H9 (cell line): Measurements from ENCODE around the gene PTP4A1. TPM values are rescaled to one million over a fixed set of nuclear protein-coding genes. Genes with fewer than 3 reads are reported as not detected.

Source experiments
- DNase-seq: peaks from one replicate; pipeline ENCODE4 v3.0.0-alpha.2; 2017
- H2AFZ ChIP-seq: one replicate; pipeline ENCODE4 v1.6.1; 2013; ENCODE audit warnings: mild to moderate bottlenecking, low read length, control low read depth, moderate library complexity
- H2AK5ac ChIP-seq: 2 replicates; pipeline ENCODE4 v1.6.1; 2013; ENCODE audit warnings: low read length, control low read depth, mixed read lengths; ENCODE audit not compliant: insufficient read length
- H2BK120ac ChIP-seq: one replicate; pipeline ENCODE4 v1.6.1; 2013; ENCODE audit warnings: low read depth, mild to moderate bottlenecking, low read length, control low read depth, inconsistent platforms; ENCODE audit not compliant: poor library complexity, severe bottlenecking
- H2BK12ac ChIP-seq: 2 replicates; pipeline ENCODE4 v1.6.1; 2013; ENCODE audit warnings: low read length, control low read depth, mixed read lengths, low read depth; ENCODE audit not compliant: insufficient read length
- H2BK15ac ChIP-seq: 2 replicates; pipeline ENCODE4 v1.6.1; 2013; ENCODE audit warnings: low read depth, low read length, control low read depth
- H2BK20ac ChIP-seq: one replicate; pipeline ENCODE4 v1.6.1; 2013; ENCODE audit warnings: low read depth, mild to moderate bottlenecking, low read length, control low read depth, inconsistent platforms; ENCODE audit not compliant: poor library complexity, severe bottlenecking
- H2BK5ac ChIP-seq: 2 replicates; pipeline ENCODE4 v1.6.1; 2013; ENCODE audit warnings: low read length, control low read depth, mixed read lengths; ENCODE audit not compliant: insufficient read length
- H3K14ac ChIP-seq: 2 replicates; pipeline ENCODE4 v1.6.1; 2013; ENCODE audit warnings: low read length, control low read depth; ENCODE audit not compliant: insufficient read depth
- H3K18ac ChIP-seq: 2 replicates; pipeline ENCODE4 v1.6.1; 2013; ENCODE audit warnings: low read depth, mild to moderate bottlenecking, mixed read lengths, low read length, control low read depth; ENCODE audit not compliant: insufficient read length
- H3K23ac ChIP-seq: 2 replicates; pipeline ENCODE4 v1.6.1; 2013; ENCODE audit warnings: low read length, control low read depth, mixed read lengths, low read depth; ENCODE audit not compliant: insufficient read length
- H3K23me2 ChIP-seq: 2 replicates; pipeline ENCODE4 v1.6.1; 2013; ENCODE audit warnings: low read depth, mild to moderate bottlenecking, mixed read lengths, low read length, control low read depth; ENCODE audit not compliant: insufficient read length, poor library complexity, severe bottlenecking
- H3K27ac ChIP-seq: 2 replicates; pipeline ENCODE4 v1.5.1; 2013; ENCODE audit warnings: low read length, control low read depth, mixed read lengths, low read depth; ENCODE audit not compliant: insufficient read length
- H3K27me3 ChIP-seq: 2 replicates; pipeline ENCODE4 v1.6.1; 2013; ENCODE audit warnings: low read length, control low read depth, inconsistent platforms; ENCODE audit not compliant: insufficient read depth
- H3K4ac ChIP-seq: 2 replicates; pipeline ENCODE4 v1.6.1; 2013; ENCODE audit warnings: low read depth, mild to moderate bottlenecking, control low read depth, inconsistent platforms, low read length, moderate library complexity
- H3K4me1 ChIP-seq: 2 replicates; pipeline ENCODE4 v1.6.1; 2013; ENCODE audit warnings: low read length, control low read depth, inconsistent platforms; ENCODE audit not compliant: insufficient read depth
- H3K4me2 ChIP-seq: 2 replicates; pipeline ENCODE4 v1.6.1; 2013; ENCODE audit warnings: low read length, control low read depth, mixed read lengths; ENCODE audit not compliant: insufficient read length, insufficient read depth
- H3K56ac ChIP-seq: 2 replicates; pipeline ENCODE4 v1.6.1; 2013; ENCODE audit warnings: low read depth, mild to moderate bottlenecking, mixed read lengths, low read length, control low read depth; ENCODE audit not compliant: insufficient read length
- H3K79me1 ChIP-seq: 2 replicates; pipeline ENCODE4 v1.6.1; 2013; ENCODE audit warnings: low read depth, mild to moderate bottlenecking, moderate library complexity, low read length, control low read depth, inconsistent platforms; ENCODE audit not compliant: insufficient read depth, poor library complexity, severe bottlenecking
- H3K79me2 ChIP-seq: 2 replicates; pipeline ENCODE4 v1.6.1; 2013; ENCODE audit warnings: low read length, control low read depth, inconsistent platforms; ENCODE audit not compliant: insufficient read depth
- H3K9ac ChIP-seq: 2 replicates; pipeline ENCODE4 v1.6.1; 2013; ENCODE audit warnings: low read length, control low read depth, mixed read lengths; ENCODE audit not compliant: insufficient read length; ENCODE audit errors: extremely low read depth
- H3K9me3 ChIP-seq: one replicate; pipeline ENCODE4 v1.6.1; 2013; ENCODE audit warnings: low read depth, low read length, inconsistent platforms; ENCODE audit not compliant: control insufficient read depth
- H3T11ph ChIP-seq: one replicate; pipeline ENCODE4 v1.6.1; 2013; ENCODE audit warnings: mild to moderate bottlenecking, low read length, control low read depth, inconsistent platforms
- H4K20me1 ChIP-seq: one replicate; pipeline ENCODE4 v1.6.1; 2013; ENCODE audit not compliant: control insufficient read depth, insufficient read length, insufficient read depth
- H4K5ac ChIP-seq: 2 replicates; pipeline ENCODE4 v1.6.1; 2013; ENCODE audit warnings: low read depth, mild to moderate bottlenecking, mixed read lengths, low read length, control low read depth; ENCODE audit not compliant: insufficient read length
- H4K8ac ChIP-seq: replicated peaks from 2 replicates; pipeline ENCODE4 v1.6.1; 2013; ENCODE audit warnings: low read length, control low read depth, mixed read lengths, low read depth; ENCODE audit not compliant: insufficient read length
- H4K91ac ChIP-seq: 2 replicates; pipeline ENCODE4 v1.6.1; 2013; ENCODE audit warnings: low read depth, mild to moderate bottlenecking, moderate library complexity, mixed read lengths, low read length, control low read depth; ENCODE audit not compliant: insufficient read length
- H3K27ac Mint-ChIP-seq, 3 experiments: 2 replicates in 2 of 3; 3 replicates in 1 of 3; pipeline ENCODE4 v1.8.0; 2020 to 2021; ENCODE audit warnings: mixed read lengths in 3 of 3, mild to moderate bottlenecking in 1 of 3, moderate library complexity in 1 of 3
- H3K27me3 Mint-ChIP-seq: 2 replicates; pipeline ENCODE4 v1.8.0; 2021; ENCODE audit warnings: low read depth, mild to moderate bottlenecking, moderate library complexity, mixed read lengths
- H3K36me3 Mint-ChIP-seq, 3 experiments: 2 replicates in 2 of 3; 3 replicates in 1 of 3; pipeline ENCODE4 v1.8.0; 2020 to 2021; ENCODE audit warnings: low read depth in 3 of 3, mixed read lengths in 3 of 3; ENCODE audit not compliant: insufficient read depth in 1 of 3
- H3K4me1 Mint-ChIP-seq, 2 experiments: 2 replicates each; pipeline ENCODE4 v1.8.0; 2020; ENCODE audit warnings: mixed read lengths in 2 of 2
- H3K4me3 Mint-ChIP-seq, 2 experiments: 2 replicates in 1 of 2; 3 replicates in 1 of 2; pipeline ENCODE4 v1.8.0; 2020 to 2021; ENCODE audit warnings: mild to moderate bottlenecking in 2 of 2, mixed read lengths in 2 of 2, moderate library complexity in 1 of 2
- H3K9me3 Mint-ChIP-seq, 2 experiments: 2 replicates in 1 of 2; 3 replicates in 1 of 2; pipeline ENCODE4 v1.8.0; 2020; ENCODE audit warnings: mild to moderate bottlenecking in 2 of 2, mixed read lengths in 2 of 2, moderate library complexity in 1 of 2
- CTCF ChIP-seq: fragments of 200-600 bp; sonication (generic); conservative IDR thresholded peaks from 3 replicates; pipeline ENCODE4 v1.8.0; 2021; ENCODE audit warnings: antibody characterized with exemption, mild to moderate bottlenecking
- WGBS: extraction: QIAGEN DNeasy Blood & Tissue Kit; methylation state at CpG from one replicate; pipeline ENCODE4 v1.1.7; 2013; ENCODE audit warnings: missing lambda C conversion rate, low lambda C conversion rate, mixed read lengths; ENCODE audit not compliant: insufficient read length; ENCODE audit errors: extremely low coverage; 5-methylcytosine and 5-hydroxymethylcytosine counted together
- total RNA-seq: library from RNA; stranded (reverse); gene quantifications from 2 replicates; pipeline ENCODE4 v1.2.1, GENCODE V29; 2021

Gene PTP4A1
- total RNA-seq, 1 experiment from 2014 or later, result 85.9 TPM

GRCh38 chr6:63576985-63577712, 4.9 kb downstream of the PTP4A1 start:
- Histone ChIP-seq H3K23me2 (no peaks in the 10 kb centered on the region), H3T11ph (no peak overlapping the region), H2BK120ac (no peak overlapping the region), H4K5ac (no peak overlapping the region), H3K4ac (no peak overlapping the region), H3K14ac (no peak overlapping the region), H3K9me3 (no peaks in the 10 kb centered on the region), H4K91ac (no peak overlapping the region), H2BK15ac (no peak overlapping the region), H2AFZ (no peak overlapping the region), H3K27ac (no peak overlapping the region), H3K27me3 (no peaks in the 10 kb centered on the region), H3K4me1 (no peaks in the 10 kb centered on the region; the same call in 1 of the 2 replicates), H3K4me2 (no peak overlapping the region), H2BK12ac (no peak overlapping the region), H3K9ac (no peak overlapping the region), H2BK5ac (no peak overlapping the region), H3K56ac (no peak overlapping the region), H4K20me1 (no peaks in the 10 kb centered on the region), H3K79me1 (no peaks in the 10 kb centered on the region), H3K23ac (no peak overlapping the region), H2AK5ac (no peak overlapping the region), H3K79me2 (peaks cover 16% of the 10 kb centered on the region; the same call in 1 of the 2 replicates), H3K18ac (no peak overlapping the region), H2BK20ac (no peak overlapping the region), H4K8ac (no peak overlapping the region)
- Mint-ChIP-seq H3K27me3 (no peaks in the 10 kb centered on the region; the same call in 1 of the 2 replicates), H3K36me3 (peaks cover 32 to 68% (median 56%) of the 10 kb centered on the region in 3 experiments; a peak in 6 of 7 replicates), H3K4me1 (peaks cover 12 to 18% of the 10 kb centered on the region in 2 experiments), H3K27ac (no peak overlapping the region), H3K9me3 (no peaks in the 10 kb centered on the region), H3K4me3 (no peak overlapping the region)
- WGBS, result no CpG with 5 or more reads among the region's 5 CpGs
- no peak for TF ChIP-seq CTCF
- no peak for DNase-seq
